H1 (cell line): ENCODE data around the gene TCF7L1. TPM values are rescaled to one million over a fixed set of nuclear protein-coding genes. Genes with fewer than 3 reads are reported as not detected.

ENCODE experiments used
- CTCF ChIA-PET: fragments of 300-600 bp; sonication (Branson Sonifier 250); formaldehyde crosslinking; loops from one replicate; lab custom pipeline; 2021; ENCODE audit not compliant: partially characterized antibody; lab: Charles Lee
- POLR2A ChIA-PET: fragments of 300-600 bp; sonication (Branson Sonifier 250); formaldehyde crosslinking; loops from one replicate; lab custom pipeline; 2021; ENCODE audit warnings: inconsistent platforms; ENCODE audit not compliant: partially characterized antibody; lab: Charles Lee
- DNase-seq, 2 experiments: peaks; one replicate each; pipeline versions ENCODE4 v3.0.0 to v3.0.0-alpha.2; 2010 to 2022; ENCODE audit warnings: low spot score in 2 of 2, low read depth in 1 of 2, mixed read lengths in 1 of 2
- FAIRE-seq: peaks from 2 replicates; lab custom pipeline; 2011; peaks lifted over from hg19 to GRCh38; lab: Jason Lieb, UNC
- H2AFZ ChIP-seq: 2 replicates; pipeline ENCODE4 v1.8.1; 2012; ENCODE audit warnings: low read length, inconsistent platforms
- H2AK5ac ChIP-seq: 2 replicates; pipeline ENCODE4 v1.6.1; 2013; ENCODE audit warnings: low read depth, low read length
- H2BK120ac ChIP-seq: replicated peaks from 2 replicates; pipeline ENCODE3; 2013; ENCODE audit warnings: low read depth, low read length, inconsistent platforms
- H2BK12ac ChIP-seq: 2 replicates; pipeline ENCODE4 v1.6.1; 2013; ENCODE audit warnings: low read depth, low read length
- H2BK15ac ChIP-seq: 2 replicates; pipeline ENCODE4 v1.6.1; 2013; ENCODE audit warnings: low read length
- H2BK20ac ChIP-seq: 2 replicates; pipeline ENCODE4 v1.6.1; 2013; ENCODE audit warnings: low read length
- H2BK5ac ChIP-seq: 2 replicates; pipeline ENCODE4 v1.6.1; 2013; ENCODE audit warnings: low read depth, low read length
- H3K14ac ChIP-seq: 2 replicates; pipeline ENCODE4 v1.6.1; 2013; ENCODE audit warnings: inconsistent platforms; ENCODE audit not compliant: insufficient read length
- H3K18ac ChIP-seq: 2 replicates; pipeline ENCODE4 v1.6.1; 2013; ENCODE audit warnings: low read length; ENCODE audit errors: extremely low read depth
- H3K23ac ChIP-seq: 2 replicates; pipeline ENCODE4 v1.6.1; 2013; ENCODE audit warnings: inconsistent platforms; ENCODE audit not compliant: insufficient read length
- H3K23me2 ChIP-seq: 2 replicates; pipeline ENCODE4 v1.6.1; 2013; ENCODE audit warnings: low read depth, low read length
- H3K27ac ChIP-seq: 2 replicates; pipeline ENCODE4 v1.6.1; 2011; ENCODE audit warnings: low read depth, low read length, inconsistent platforms
- H3K27me3 ChIP-seq, 4 experiments: replicated peaks in 1 of 4; 1 replicate in 1 of 4; 2 replicates in 3 of 4; pipeline versions ENCODE4 v1.6.1 to v1.8.1; 2011 to 2013; ENCODE audit warnings: low read length in 3 of 4, mild to moderate bottlenecking in 3 of 4, inconsistent platforms in 2 of 4, mixed read lengths in 2 of 4, moderate library complexity in 1 of 4; ENCODE audit not compliant: control insufficient read depth in 3 of 4, insufficient read depth in 3 of 4; ENCODE audit errors: extremely low read depth in 1 of 4
- H3K36me3 ChIP-seq, 4 experiments: 2 replicates each; pipeline versions ENCODE4 v1.6.1 to v1.8.1; 2011 to 2013; ENCODE audit warnings: mild to moderate bottlenecking in 4 of 4, low read length in 3 of 4, moderate library complexity in 2 of 4, control low read depth in 1 of 4, inconsistent platforms in 1 of 4; ENCODE audit not compliant: insufficient read depth in 4 of 4, control insufficient read depth in 2 of 4
- H3K4ac ChIP-seq: replicated peaks from 2 replicates; pipeline ENCODE3; 2013; ENCODE audit warnings: low read length, low read depth, mixed read lengths, inconsistent platforms; ENCODE audit not compliant: insufficient read length
- H3K4me1 ChIP-seq, 4 experiments: replicated peaks in 1 of 4; 1 replicate in 1 of 4; 2 replicates in 3 of 4; pipeline versions ENCODE4 v1.6.1 to v1.8.1; 2011 to 2013; ENCODE audit warnings: low read length in 3 of 4, inconsistent platforms in 2 of 4, mixed read lengths in 1 of 4; ENCODE audit not compliant: insufficient read depth in 4 of 4, control insufficient read depth in 3 of 4
- H3K4me2 ChIP-seq, 2 experiments: 2 replicates each; pipeline versions ENCODE4 v1.6.1 to v1.8.1; 2011 to 2013; ENCODE audit warnings: low read depth in 2 of 2, low read length in 2 of 2, control low read depth in 1 of 2, inconsistent platforms in 1 of 2, mild to moderate bottlenecking in 1 of 2; ENCODE audit not compliant: insufficient read depth in 1 of 2
- H3K4me3 ChIP-seq, 4 experiments: fragments of 200-600, 300-600 bp in 1 of 4; sonication (generic), shearing (Covaris generic), sonication (Bioruptor Twin) in 1 of 4; 2 replicates each; pipeline versions ENCODE4 v1.5.1 to v1.8.1; 2011 to 2016; ENCODE audit warnings: low read length in 4 of 4, low read depth in 3 of 4, control low read depth in 2 of 4, inconsistent platforms in 2 of 4, mild to moderate bottlenecking in 2 of 4, mixed read lengths in 1 of 4, moderate library complexity in 1 of 4; ENCODE audit not compliant: insufficient read depth in 2 of 4; ENCODE audit errors: extremely low read depth in 1 of 4
- H3K56ac ChIP-seq: replicated peaks from 2 replicates; pipeline ENCODE3; 2013; ENCODE audit warnings: low read depth, mild to moderate bottlenecking, mixed read lengths, low read length, inconsistent platforms; ENCODE audit not compliant: insufficient read length
- H3K79me1 ChIP-seq: 2 replicates; pipeline ENCODE4 v1.6.1; 2013; ENCODE audit warnings: low read depth, low read length, control low read depth
- H3K79me2 ChIP-seq, 2 experiments: 2 replicates each; pipeline versions ENCODE4 v1.6.1 to v1.8.1; 2012 to 2013; ENCODE audit warnings: low read length in 2 of 2, mild to moderate bottlenecking in 2 of 2, inconsistent platforms in 1 of 2; ENCODE audit not compliant: insufficient read depth in 2 of 2, control insufficient read depth in 1 of 2
- H3K9ac ChIP-seq, 4 experiments: replicated peaks in 1 of 4; 1 replicate in 1 of 4; 2 replicates in 3 of 4; pipeline versions ENCODE4 v1.6.1 to v1.8.1; 2011 to 2013; ENCODE audit warnings: low read depth in 3 of 4, low read length in 3 of 4, control low read depth in 2 of 4, mild to moderate bottlenecking in 2 of 4, moderate library complexity in 2 of 4, inconsistent platforms in 1 of 4; ENCODE audit errors: extremely low read depth in 1 of 4
- H3K9me3 ChIP-seq, 2 experiments: 2 replicates each; pipeline versions ENCODE4 v1.6.1 to v1.8.1; 2012 to 2013; ENCODE audit warnings: mild to moderate bottlenecking in 2 of 2, moderate library complexity in 2 of 2, control low read depth in 1 of 2, inconsistent platforms in 1 of 2, low read depth in 1 of 2, low read length in 1 of 2, mixed read lengths in 1 of 2; ENCODE audit not compliant: insufficient read depth in 2 of 2
- H4K20me1 ChIP-seq, 2 experiments: replicated peaks in 1 of 2; 2 replicates each; pipeline versions ENCODE3 to v1.8.1; 2011 to 2013; ENCODE audit warnings: inconsistent platforms in 2 of 2, low read length in 2 of 2, mild to moderate bottlenecking in 1 of 2; ENCODE audit not compliant: insufficient read depth in 2 of 2, control insufficient read depth in 1 of 2
- H4K5ac ChIP-seq: 2 replicates; pipeline ENCODE4 v1.6.1; 2013; ENCODE audit warnings: low read length, low read depth, mixed read lengths, inconsistent platforms; ENCODE audit not compliant: insufficient read length
- H4K8ac ChIP-seq: 2 replicates; pipeline ENCODE4 v1.8.0; 2013; ENCODE audit warnings: mild to moderate bottlenecking, moderate library complexity, low read length, inconsistent platforms; ENCODE audit not compliant: insufficient read depth; ENCODE audit errors: extremely low read depth
- H4K91ac ChIP-seq: replicated peaks from 2 replicates; pipeline ENCODE3; 2013; ENCODE audit warnings: low read length, mixed read lengths, inconsistent platforms; ENCODE audit not compliant: insufficient read length
- ASH2L ChIP-seq: fragments of 200-600, 300-600 bp; sonication (generic); IDR thresholded peaks from one replicate; pipeline ENCODE4 v1.7.1; 2017; ENCODE audit warnings: low read length
- BACH1 ChIP-seq: IDR thresholded peaks from 2 replicates; pipeline ENCODE4 v1.6.1; 2012; ENCODE audit warnings: low read length, improper control_type of control experiment
- BCL11A ChIP-seq, 2 experiments: IDR thresholded peaks; one replicate each; pipeline ENCODE4 v1.6.1; 2011; ENCODE audit warnings: low read depth in 2 of 2, low read length in 2 of 2, mild to moderate bottlenecking in 2 of 2
- CBX5 ChIP-seq: fragments of 300-800, 300-1000 bp; sonication (generic); IDR thresholded peaks from 2 replicates; pipeline ENCODE4 v1.7.1; 2016; ENCODE audit warnings: antibody characterized with exemption, low read length, low read depth
- CEBPB ChIP-seq: IDR thresholded peaks from 2 replicates; pipeline ENCODE4 v1.6.1; 2012; ENCODE audit warnings: low read depth, low read length
- CTBP2 ChIP-seq: IDR thresholded peaks from 2 replicates; pipeline ENCODE4 v1.7.0; 2011; ENCODE audit warnings: borderline replicate concordance, mild to moderate bottlenecking, moderate library complexity, mixed read lengths, low read length; ENCODE audit not compliant: insufficient read depth, insufficient read length
- RBBP5 ChIP-seq: IDR thresholded peaks from 2 replicates; pipeline ENCODE4 v1.7.1; 2012; ENCODE audit warnings: low read depth, mild to moderate bottlenecking, inconsistent platforms, low read length, moderate library complexity, borderline replicate concordance
- RXRA ChIP-seq: IDR thresholded peaks from 2 replicates; pipeline ENCODE4 v1.6.1; 2011; ENCODE audit warnings: low read depth, mild to moderate bottlenecking, low read length, moderate library complexity; ENCODE audit not compliant: insufficient read depth
- SIRT6 ChIP-seq: IDR thresholded peaks from one replicate; pipeline ENCODE4 v1.7.1; 2012; ENCODE audit warnings: low read length, inconsistent platforms
- SIX5 ChIP-seq: IDR thresholded peaks from 2 replicates; pipeline ENCODE4 v1.6.1; 2011; ENCODE audit warnings: mild to moderate bottlenecking, low read depth, low read length
- SP1 ChIP-seq: IDR thresholded peaks from 2 replicates; pipeline ENCODE4 v1.6.1; 2011; ENCODE audit warnings: low read depth, low read length
- SRF ChIP-seq: IDR thresholded peaks from 2 replicates; pipeline ENCODE4 v1.6.1; 2011; ENCODE audit warnings: mild to moderate bottlenecking, low read depth, low read length, moderate library complexity
- SUZ12 ChIP-seq: fragments of 200-600 bp; sonication (generic); IDR thresholded peaks from 2 replicates; pipeline ENCODE4 v1.6.1; 2012; ENCODE audit warnings: mild to moderate bottlenecking, inconsistent platforms, low read length, moderate library complexity, mixed read lengths
- TCF12 ChIP-seq: IDR thresholded peaks from 2 replicates; pipeline ENCODE4 v1.6.1; 2011; ENCODE audit warnings: low read depth, mild to moderate bottlenecking, low read length
- YY1 ChIP-seq: IDR thresholded peaks from 2 replicates; pipeline ENCODE4 v1.6.1; 2011; ENCODE audit warnings: low read depth, mild to moderate bottlenecking, low read length
- whole genome bisulfite sequencing, 2 experiments: shearing (Covaris generic) in 1 of 2; methylation state at CpG; one replicate each; pipeline versions ENCODE4 v1.1.6 to v1.1.7; 2013 to 2015; ENCODE audit warnings: low lambda C conversion rate in 2 of 2, mixed read lengths in 2 of 2, inconsistent platforms in 1 of 2, low coverage in 1 of 2, missing lambda C conversion rate in 1 of 2; ENCODE audit not compliant: insufficient replicate concordance in 2 of 2, insufficient coverage in 1 of 2, insufficient read length in 1 of 2; ENCODE audit errors: extremely low coverage in 1 of 2, missing lambda C conversion rate in 1 of 2; 5-methylcytosine and 5-hydroxymethylcytosine counted together
- polyA plus RNA-seq, 7 experiments: library from polyadenylated mRNA; depleted of rRNA in 3 of 7; stranded (reverse) in 5 of 7; unstranded in 2 of 7; fragments of >200 nt in 5 of 7; fragments of 200-250 nt in 2 of 7; gene quantifications; 1 replicate in 5 of 7; 2 replicates in 1 of 7; 4 replicates in 1 of 7; pipeline versions ENCODE4 v1.2.1 to v1.2.3, GENCODE V29; 2011 to 2013; ENCODE audit warnings: missing spikeins in 2 of 7, mixed read lengths in 2 of 7
- total RNA-seq: library from RNA; stranded (reverse); fragmentation: NEBNext Ultra II Directional; extraction: Animal tissue kit (Norgen Biotek cat#: 25700); gene quantifications from 2 replicates; pipeline ENCODE4 v1.2.1, GENCODE V29; 2021

The TCF7L1 gene
- total and polyA plus RNA-seq, 2 of the 8 experiments (the other 6 are each of a cell fraction or from before 2014, with no cell fraction given): 27.5 to 108 TPM

- Histone ChIP-seq H2AK5ac (0 out of 2 replicates have a peak overlapping the region, but pooled peaks have one; percentile 47), H3K79me2 (peaks cover 0 to 80% of the 10 kb centered on the region in 2 experiments; a peak in 3 of 4 replicates), H3K36me3 (no peaks in the 10 kb centered on the region; a peak in 1 of 8 replicates), H3K9ac (peak overlapping the region in 2 of 4 experiments; percentile 68 to 69; a peak in 1 of 7 replicates), H3K4me3 (peak overlapping the region in 3 of 4 experiments; percentile 21 to 46 (median 27); a peak in 5 of 8 replicates), H3K18ac (peak overlapping the region; percentile 26; the same call in 1 of the 2 replicates), H3K4me1 (peaks cover 35 to 62% (median 41%) of the 10 kb centered on the region in 4 experiments), H2AFZ (no peak overlapping the region), H3K27me3 (no peaks in the 10 kb centered on the region), H4K5ac (no peak overlapping the region), H3K4me2 (peak overlapping the region; percentile 56 to 70), H2BK120ac (no peak overlapping the region), H2BK5ac (peak overlapping the region; percentile 98), H3K23me2 (peaks cover 5% of the 10 kb centered on the region; the same call in 1 of the 2 replicates), H3K79me1 (peaks cover 13% of the 10 kb centered on the region; the same call in 1 of the 2 replicates), H3K56ac (no peak overlapping the region), H3K4ac (no peak overlapping the region), H2BK20ac (peak overlapping the region; percentile 80), H2BK15ac (0 out of 2 replicates have a peak overlapping the region, but pooled peaks have one; percentile 66), H3K14ac (no peak overlapping the region), H3K23ac (no peak overlapping the region), H4K20me1 (peaks cover 0 to 14% of the 10 kb centered on the region in 2 experiments), H3K27ac (peak overlapping the region; percentile 86), H4K91ac (peak overlapping the region; percentile 25)
- 92% methylated on average over 8 of the region's 8 CpGs; no CpG with 5 or more reads in 1 of the 2 experiments for WGBS, 2 experiments
- FAIRE-seq (no peak), DNase-seq (no peak)
- CTCF ChIA-PET: interaction anchor here (0.7 to 21.9 kb wide), 12 partner anchors 11 to 60 kb away, joined by 3 to 218 read pairs (median 4); no protein-coding TSS in a partner anchor
- POLR2A ChIA-PET: interaction anchor here (0.7 to 5.8 kb wide), 12 partner anchors 8 to 105 kb away, joined by 3 to 60 read pairs (median 4); partner anchors contain the start of gene TCF7L1
- TF ChIP-seq SIRT6 (no peak), BACH1 (no peak), SUZ12 (no peak), YY1 (no peak), CBX5 (no peak), SIX5 (no peak), TCF12 (no peak), RXRA (no peak), CEBPB (no peak), RBBP5 (no peak), CTBP2 (no peak), ASH2L (no peak), SP1 (no peak), BCL11A (IDR thresholded peaks at IDR 0.05; ENCODE audit: low read depth in 2 of 2, low read length in 2 of 2) (no peak), SRF (no peak)
- TF ChIP-seq, all 59 proteins: peak for 0
- peak overlapping the region; percentile 21; the same call in 1 of the 2 replicates for H2BK12ac ChIP-seq
- H3K9me3 ChIP-seq: no peaks in the 10 kb centered on the region
- no peak overlapping the region for H4K8ac ChIP-seq
These were observed 105.4 kb downstream of the TCF7L1 start for GRCh38 chr2:85238607-85239006.
